ENCODE measurements around the gene VSTM5. TPM values are rescaled to one million over a fixed set of nuclear protein-coding genes. Genes with fewer than 3 reads are reported as not detected.

The VSTM5 gene
- 2.0 TPM for total RNA-seq

GRCh38 chr11:93850594-93851018, at the start of gene VSTM5:
TSS of gene VSTM5 (minus strand) at chr11:93850618. CDS start at chr11:93850502, 116 bp downstream.

GRCh38 chr11:93784145-93784934, 66.1 kb downstream of the VSTM5 start, which contains the start of gene MED17:
TSS of gene MED17 (plus strand) at chr11:93784282. CDS start at chr11:93784514, 232 bp downstream.

Other genes starting within 250 kb of the VSTM5 start
- gene CEP295, start 188.9 kb downstream of the VSTM5 start, total RNA-seq, result 49.4 TPM
- 218 TPM for gene TAF1D, start 109.1 kb downstream of the VSTM5 start, total RNA-seq
- gene C11orf54, start 108.9 kb downstream of the VSTM5 start, total RNA-seq, result 69.4 TPM
- gene MED17, start 66.3 kb downstream of the VSTM5 start, total RNA-seq, result 77.2 TPM
- not detected for gene HEPHL1, start 170.7 kb upstream of the VSTM5 start, total RNA-seq